Dedifferentiated amniotic fluid mesenchymal stem cell (primary cell): ENCODE results near the gene OR51B2.
"Not testable (repeated sequence)": the region's sequence is repeated elsewhere in the genome, so short reads cannot be mapped to it uniquely, and the experiment has no call there.

Experiments used
- DNase-seq: peaks from one replicate; pipeline ENCODE4 v3.0.0-alpha.2; 2016; ENCODE audit errors: extremely low spot score

The OR51B2 gene, protein sequence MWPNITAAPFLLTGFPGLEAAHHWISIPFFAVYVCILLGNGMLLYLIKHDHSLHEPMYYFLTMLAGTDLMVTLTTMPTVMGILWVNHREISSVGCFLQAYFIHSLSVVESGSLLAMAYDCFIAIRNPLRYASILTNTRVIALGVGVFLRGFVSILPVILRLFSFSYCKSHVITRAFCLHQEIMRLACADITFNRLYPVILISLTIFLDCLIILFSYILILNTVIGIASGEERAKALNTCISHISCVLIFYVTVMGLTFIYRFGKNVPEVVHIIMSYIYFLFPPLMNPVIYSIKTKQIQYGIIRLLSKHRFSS

DNA sequence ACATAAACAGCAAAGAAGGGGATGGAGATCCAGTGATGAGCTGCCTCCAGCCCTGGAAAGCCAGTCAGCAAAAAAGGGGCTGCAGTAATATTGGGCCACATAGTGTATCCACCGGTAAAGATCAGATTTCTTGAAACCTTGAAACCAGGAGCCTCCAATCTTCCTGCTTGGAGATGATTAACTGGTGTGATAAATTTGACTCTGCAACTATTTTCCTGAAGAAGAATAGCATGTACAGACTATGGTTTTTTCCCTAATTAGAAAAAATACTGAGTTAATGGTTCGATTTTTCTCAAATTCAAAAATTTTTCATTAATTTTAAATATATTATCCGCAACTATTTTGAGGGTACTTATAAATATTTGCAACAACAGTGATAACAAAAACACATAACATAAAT is at the start of gene OR51B2:
OR51B2 (minus strand) TSS at position 101 of the 400 bp plus-strand sequence; CDS start at position 101, 0 bp downstream.
- DNase-seq: no peak

DNA sequence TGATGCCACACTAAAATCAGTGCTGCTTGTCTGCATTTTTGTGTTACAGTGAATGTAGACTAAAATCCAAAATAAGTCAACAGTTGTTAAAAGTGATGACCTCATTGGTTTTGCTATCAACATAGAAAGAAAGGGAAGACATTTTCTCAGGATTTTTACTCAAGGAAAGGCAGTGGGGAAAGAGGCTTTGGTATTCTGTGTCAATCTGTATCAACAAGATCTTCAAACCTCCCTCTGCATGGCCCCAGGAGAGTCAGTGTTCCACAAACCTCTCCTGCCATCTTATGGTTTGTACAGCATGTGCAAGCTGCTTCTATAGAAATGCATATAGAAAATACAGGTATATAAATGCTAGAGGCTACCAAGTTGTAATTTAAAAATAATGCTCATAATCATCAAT is 45.7 kb upstream of the OR51B2 start:
- DNase-seq: peak; percentile 55

DNA sequence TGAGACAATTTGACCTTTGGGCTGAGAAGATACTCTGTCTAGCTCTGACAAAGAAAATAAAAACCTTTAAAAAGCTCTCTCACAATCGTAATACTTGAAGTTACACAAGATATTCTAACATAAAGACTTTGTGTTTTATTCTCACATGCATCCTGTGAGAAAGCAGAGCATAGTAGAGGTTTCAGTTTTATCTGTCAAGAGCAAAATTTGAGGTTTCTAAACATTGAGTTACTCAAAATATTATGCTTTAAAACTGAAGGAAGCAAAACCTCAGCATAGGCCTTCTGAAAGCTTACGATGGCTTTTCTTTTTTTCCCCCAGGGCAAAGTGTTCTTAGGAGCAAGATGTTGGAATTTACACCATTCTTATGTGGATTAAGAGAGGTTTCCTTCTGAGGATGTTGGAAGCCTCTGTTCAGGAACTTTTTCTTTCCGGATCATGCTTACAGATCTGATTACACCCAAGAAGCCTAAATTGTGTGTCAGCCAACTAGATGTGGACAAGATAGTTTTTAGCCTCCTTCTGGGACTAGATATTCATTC is 44.5 kb upstream of the OR51B2 start:
- no peak for DNase-seq

DNA sequence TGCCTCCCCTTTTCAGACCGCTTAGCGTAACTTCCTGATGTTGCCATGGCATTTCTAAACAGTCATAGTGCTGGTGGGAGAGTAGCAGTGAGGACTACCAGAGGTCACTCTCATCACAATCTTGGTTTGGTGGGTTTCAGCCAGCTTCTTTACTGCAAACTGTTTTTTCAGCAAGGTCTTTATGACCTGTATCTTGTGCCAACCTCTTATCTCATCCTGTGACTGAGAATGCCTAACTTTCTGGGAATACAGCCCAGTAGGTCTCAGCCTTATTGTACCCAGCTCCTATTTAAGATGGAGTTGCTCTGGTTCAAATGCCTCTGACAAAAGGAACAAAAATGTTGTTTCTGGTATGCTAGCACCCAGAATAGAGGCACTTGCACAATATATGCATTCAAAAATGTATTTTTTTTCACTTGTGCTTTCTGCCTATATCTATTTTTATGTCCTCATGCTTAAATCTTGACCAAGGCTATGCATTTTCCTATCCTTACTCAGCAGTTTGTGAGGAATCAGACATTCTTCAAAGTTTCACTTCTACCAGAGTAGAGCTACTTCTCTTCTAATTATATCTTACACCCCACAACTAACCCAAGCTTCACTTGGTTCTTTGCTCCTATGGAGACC is 43.5 kb upstream of the OR51B2 start:
- peak; percentile 62 for DNase-seq

DNA sequence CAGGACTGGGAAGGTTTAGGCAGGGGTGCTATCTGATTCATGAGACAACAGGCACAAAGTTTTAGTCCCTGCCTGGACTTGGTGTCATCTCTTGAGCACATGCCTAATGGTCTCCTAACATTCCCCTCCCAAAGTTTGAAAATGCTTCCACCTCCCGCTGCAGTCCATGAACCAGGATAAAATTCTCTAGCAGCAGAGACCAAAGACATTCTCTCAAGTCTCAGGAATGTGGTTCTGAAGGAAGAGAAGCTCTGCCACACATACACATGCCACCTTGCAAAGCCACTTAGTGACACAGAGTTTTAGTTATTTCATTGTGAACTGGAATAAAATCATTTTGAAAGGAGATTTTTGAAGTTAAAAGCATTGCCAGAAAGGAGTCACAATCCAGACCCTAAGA is 42.8 kb upstream of the OR51B2 start:
- no peak for DNase-seq

DNA sequence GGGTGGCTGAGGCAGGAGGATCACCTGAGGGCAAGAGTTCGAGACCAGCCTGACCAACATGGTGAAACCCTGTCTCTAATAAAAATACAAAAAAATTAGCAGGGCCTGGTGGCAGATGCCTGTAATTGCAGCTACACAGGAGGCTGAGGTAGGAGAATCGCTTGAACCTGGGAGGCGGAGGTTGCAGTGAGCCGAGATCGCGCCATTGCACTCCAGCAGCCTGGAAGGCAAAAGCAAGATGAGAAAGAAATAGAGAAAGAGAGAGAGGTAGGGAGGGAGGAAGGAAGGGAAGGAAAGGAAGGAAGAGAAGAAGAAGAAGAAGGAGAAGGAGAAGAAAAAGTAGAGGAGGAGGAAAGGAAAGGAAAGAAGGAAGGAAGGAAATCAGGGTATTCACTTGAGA is 42.3 kb upstream of the OR51B2 start:
- not testable (repeated sequence) for DNase-seq

DNA sequence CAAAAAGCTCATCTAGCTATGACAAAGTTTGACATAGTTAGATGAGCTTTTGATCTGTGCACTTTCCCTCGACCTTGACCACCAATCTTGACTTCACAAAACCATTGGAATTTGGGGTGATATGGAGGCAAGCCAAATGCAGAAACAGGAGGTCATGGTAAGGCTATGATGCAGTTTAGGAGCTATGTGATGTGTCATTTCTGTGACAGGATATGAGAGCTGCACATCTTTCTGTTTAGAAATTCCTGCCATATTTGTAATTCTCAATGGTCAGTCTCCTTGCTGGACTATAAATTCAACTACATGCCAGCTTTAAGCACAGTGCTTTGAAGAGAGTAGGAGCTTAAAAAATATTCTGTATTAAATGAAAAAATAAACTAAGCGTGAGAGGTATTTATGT is 40.1 kb upstream of the OR51B2 start:
- peak; percentile 66 for DNase-seq

DNA sequence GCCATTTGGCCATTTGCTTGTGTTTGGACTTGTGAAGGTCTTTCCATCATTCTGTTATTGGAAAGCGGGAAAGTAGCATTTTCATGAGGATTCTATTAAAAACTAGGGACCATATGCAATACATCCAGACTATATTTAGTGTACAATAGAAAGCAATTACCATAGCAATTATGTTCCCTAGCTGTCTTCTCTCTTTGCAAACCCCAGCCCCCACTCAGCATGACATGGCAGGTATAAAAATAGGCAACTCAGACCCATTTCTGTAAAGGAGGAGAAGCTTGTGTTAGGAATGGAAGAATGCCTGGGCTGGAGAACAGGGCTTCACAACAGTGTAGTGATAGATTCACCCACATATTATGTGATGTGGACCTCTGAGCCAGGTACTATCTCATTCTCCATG is 39.6 kb upstream of the OR51B2 start:
- DNase-seq: no peak

DNA sequence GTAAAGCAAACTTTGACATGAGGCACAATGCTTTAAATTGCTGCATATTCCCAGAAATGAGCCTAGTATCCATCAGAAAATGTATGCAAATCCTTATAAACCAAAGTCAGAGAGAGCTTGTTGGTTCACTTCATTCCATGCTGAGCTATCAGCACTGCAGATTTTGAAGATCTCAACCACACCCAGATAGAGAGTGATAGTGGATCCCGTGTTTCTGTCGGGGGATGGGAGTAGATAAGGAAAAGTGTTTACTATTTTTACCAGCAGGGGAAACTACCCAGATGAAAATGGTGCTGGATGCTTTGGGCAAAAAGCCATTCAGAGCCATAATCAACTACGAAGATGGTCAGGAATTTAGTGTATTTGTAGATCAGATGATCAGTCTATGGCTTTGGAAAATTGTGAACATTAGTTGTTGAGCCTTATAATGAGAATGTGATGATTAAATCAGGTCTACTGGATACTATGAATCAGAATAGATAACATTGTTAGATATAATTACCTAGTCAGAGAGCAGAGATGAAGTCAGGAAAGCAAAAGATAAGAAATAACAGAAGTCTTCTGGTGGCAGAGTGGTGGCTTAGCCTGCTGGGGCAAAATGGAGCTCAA is 38.0 kb upstream of the OR51B2 start:
- DNase-seq: no peak

DNA sequence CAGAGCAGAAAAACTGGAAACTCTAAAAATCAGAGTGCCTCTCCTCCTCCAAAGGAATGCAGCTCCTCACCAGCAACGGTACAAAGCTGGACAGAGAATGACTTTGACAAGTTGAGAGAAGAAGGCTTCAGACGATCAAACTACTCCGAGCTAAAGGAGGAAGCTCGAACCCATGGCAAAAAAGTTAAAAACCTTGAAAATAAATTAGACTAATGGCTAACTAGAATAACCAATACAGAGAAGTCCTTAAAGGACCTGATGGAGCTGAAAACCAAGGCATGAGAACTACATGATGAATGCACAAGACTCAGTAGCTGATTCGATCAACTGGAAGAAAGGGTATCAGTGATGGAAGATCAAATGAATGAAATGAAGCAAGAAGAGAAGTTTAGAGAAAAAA is 31.9 kb upstream of the OR51B2 start:
- DNase-seq: not testable (repeated sequence)

DNA sequence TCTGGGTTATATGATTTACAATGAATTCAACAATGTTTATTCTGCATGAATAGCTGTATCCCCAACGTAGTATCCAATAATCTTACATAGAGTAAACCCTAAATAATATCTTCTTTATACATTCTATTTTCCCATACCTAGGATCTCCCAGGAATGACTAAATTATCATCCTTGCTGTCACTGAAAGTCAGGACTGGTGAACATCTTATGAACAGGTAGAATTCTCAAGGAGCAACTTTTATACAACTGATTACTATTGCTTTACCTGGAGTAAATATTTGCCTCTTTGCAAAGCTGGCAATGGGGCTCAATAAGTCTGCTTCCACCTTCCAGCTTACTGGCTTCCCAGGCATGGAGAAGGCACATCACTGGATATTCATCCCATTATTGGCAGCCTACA is 27.1 kb upstream of the OR51B2 start, which contains the start of gene OR51B6:
OR51B6 (plus strand) TSS at position 301 of the 400 bp plus-strand sequence; CDS start at position 301, 0 bp downstream.
- DNase-seq: no peak

DNA sequence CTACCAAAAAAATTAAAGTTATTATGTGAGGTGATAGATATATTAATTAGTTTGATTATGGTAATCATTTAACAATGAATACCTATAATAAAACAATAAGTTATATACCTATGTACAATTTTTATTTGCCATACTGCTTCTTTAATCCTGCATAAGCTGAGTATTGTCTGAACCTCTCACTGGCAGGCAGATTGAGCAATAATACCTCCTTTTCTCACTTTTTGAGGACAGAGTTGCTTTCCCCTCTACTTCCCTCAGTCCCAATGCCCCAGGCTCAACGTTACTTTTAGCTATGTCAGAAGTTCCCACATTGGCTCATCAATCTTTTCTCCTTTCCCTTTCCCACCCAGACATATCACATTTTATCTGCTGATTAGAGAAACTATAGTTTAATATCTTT is 25.5 kb upstream of the OR51B2 start:
- no peak for DNase-seq

DNA sequence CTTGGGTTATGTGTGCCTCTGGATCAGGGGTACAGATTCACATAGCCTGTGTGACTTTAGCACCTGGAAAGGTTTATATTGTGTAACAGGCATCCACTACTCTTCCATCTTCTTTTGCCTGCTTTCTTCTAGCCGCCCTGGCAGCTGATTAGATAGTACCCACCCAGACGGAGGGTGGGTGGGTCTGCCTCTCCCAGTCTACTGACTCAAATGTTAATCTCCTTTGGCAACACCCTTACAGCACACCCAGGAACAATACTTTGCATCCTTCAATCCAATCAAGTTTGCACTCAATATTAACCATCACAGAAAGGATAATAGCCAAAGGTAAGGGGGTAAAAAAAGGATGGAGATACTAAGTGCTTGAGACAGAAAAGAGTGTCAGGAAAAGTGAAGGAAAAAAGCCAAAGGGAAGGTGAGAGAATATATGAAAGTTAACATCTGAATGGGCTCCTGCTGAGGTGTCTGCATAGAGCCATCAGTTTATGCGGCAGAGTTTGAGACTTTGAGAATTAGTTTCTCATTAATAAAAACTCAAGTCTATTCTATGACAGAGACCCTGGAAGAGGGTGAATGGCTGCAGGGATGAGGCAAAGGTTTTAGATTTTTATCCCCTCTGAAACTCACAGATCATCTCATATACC is 24.6 kb upstream of the OR51B2 start:
- DNase-seq: no peak

DNA sequence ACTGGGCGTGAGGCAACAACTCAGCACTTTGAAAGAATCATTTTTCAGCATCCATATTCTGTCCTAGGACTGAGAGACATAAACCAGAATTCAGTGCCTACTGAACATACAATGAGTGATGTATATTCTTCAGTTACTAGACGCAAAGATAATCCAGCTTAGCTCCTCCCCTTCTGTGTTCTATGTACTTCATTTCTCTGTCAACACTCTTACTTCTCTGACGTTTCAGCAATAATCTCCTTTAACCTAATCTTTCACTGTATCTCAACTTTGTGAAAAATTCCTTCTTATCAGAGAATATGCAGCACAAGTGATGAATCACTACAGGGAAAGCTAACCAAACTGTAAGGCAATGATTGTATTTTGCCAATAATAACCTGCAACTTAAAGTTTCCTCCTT is 21.7 kb upstream of the OR51B2 start:
- DNase-seq: no peak

DNA sequence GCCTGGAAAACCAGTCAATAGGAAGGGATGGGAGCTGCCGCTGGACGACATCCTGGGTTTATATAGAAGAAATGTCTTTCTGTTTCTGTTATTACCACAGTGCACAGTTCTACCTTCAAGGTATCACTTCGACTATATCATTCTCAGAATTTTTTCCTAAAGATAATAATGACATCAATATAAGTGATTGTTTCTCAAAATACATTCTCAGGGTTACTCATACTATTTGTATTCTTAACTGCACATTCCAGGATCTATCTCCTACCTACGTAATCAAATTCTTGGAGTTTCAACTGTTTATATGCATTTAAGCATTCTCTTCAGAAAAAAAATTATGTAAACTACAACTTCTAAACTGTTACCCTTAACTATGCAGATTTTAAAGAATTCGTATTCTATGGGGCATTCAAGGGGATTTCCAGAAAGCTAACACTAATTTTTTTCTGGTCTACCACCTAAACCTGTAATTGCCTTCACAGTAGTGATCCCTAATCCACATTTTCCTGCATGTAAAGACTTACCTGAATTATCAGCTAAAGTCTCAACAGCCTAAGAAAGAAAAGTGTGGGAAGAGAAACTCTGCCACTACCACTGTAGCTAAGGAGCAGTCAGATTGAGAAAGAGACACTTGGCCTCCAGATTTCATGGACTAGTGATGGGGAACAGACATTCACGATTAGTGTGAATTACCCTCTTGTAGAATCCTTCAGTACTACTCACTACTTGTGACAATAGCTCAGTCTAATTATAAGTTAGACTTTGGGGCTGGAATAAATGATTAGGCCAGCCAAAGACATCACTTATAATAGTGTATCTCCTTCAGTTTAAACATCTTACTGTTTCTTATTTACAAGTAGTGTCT is 19.6 kb upstream of the OR51B2 start, which contains the start of gene OR51B5:
OR51B5 (minus strand) TSS at position 51 of the 862 bp plus-strand sequence; CDS start at position 51, 0 bp downstream.
- no peak for DNase-seq

DNA sequence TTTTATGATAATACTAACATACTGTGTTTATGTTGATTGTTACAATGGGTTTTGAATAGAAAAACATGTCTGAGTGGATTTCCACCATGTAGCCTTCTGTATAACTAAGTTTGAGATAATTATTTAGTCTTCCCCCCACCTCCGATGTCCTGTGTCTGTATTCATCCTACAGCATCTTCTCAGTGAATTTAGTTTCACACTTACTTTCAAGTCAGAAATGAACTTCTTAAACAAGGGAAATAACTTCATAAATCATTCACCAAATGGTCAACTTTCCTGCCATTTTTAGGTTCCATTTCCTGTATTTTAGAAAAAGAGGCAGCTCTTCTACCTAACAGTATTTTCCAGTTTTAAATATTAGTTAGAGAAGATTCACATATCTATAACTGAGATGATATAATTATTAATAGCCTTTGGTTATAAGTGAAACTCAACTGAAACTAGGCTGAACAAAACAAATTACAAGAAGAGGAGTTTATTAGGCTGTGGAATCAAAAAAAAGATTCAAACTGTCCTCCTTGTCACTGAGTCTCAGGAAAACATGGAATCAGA is 15.8 kb upstream of the OR51B2 start:
- no peak for DNase-seq

DNA sequence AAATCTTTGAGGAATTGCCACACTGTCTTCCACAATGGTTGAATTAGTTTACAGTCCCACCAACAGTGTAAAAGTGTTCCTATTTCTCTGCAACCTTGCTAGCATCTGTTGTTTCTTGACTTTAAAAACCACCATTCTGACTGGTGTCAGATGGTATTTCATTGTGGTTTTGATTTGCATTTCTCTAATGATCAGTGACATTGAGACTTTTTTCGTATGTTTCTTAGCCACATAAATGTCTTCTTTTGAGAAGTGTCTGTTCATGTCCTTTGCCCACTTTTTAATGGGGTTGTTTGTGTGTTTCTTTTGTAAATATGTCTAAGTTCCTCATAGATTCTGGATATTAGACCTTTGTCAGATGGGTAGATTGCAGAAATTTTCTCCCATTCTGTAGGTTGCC is 13.2 kb upstream of the OR51B2 start:
- not testable (repeated sequence) for DNase-seq

DNA sequence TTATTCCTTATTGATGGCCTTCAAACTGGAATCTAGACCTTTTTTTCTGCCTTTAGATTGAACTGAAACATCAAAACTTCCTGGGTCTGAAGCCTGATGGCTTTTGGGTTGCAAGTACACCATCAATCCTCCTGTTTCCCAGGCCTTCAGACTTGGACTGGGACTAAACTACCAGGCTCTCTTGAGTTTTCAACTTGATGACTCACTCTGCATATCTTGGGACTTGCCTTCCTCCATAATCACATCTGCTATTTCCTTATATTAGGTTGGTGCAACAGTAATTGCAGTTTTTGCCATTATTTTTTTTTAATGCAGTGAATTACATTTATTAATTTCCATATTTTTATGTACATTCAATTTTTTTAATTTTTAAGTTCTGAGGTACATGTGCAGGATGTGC is 12.2 kb upstream of the OR51B2 start:
- DNase-seq: no peak

DNA sequence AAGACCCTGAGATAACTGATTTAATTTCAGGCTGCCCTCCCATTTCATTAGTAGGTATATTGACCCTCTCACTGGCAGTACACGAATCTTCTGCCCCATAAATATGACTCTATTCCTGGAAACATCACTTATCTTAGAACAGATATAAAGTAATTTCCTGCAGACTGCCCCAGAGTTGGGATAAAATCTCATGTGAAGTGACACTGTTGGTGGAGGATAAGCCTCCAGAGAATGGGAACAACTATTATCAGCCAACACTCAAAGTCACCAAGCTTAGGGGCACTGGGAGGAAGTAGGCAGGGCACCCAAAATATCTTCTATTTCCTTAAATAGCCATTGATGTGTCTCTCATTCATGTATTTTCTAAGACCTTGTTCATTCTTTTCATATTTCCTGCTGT is 11.1 kb upstream of the OR51B2 start:
- DNase-seq: no peak

DNA sequence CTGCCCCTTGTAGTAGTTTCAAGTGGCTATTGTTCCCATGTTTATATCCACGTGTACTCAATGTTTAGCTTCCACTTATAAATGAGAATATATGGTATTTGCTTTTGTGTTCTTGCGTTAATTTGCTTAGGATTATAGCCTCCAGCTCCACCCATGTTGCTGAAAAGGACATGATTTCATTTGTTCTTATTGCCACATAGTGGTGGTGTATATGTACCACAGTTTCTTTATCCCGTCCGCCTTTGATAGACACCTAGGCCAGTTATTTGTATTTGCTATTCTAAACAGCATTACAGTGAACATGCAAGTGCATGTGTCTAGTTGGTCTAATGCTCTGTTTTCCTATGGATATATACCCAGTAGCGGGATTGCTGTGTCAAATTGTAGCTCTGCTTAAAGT is 6.8 kb downstream of the OR51B2 start:
- DNase-seq: no peak
